Heart left ventricle (tissue), 13 donors: ENCODE measurements around the gene UBE2K.

Source experiments
- CTCF ChIP-seq, 12 donors: fragments of 200-600 bp; sonication (generic) in 4 of 12; IDR thresholded peaks; one replicate each; pipeline versions ENCODE4 v1.5.0 to v1.8.0; 2018 to 2022; ENCODE audit warnings: antibody characterized with exemption in 12 of 12, mild to moderate bottlenecking in 5 of 12
- POLR2A ChIP-seq, 2 donors: fragments of 450-650 bp; IDR thresholded peaks; one replicate each; pipeline ENCODE4 v1.6.1; 2017; ENCODE audit warnings: antibody characterized with exemption in 2 of 2, mild to moderate bottlenecking in 2 of 2, moderate library complexity in 2 of 2
- donor health status: ischemic (EF 13 %, LVEDD 7.1; RV severe dilation, severe dysfunction).
- donor health status: DM: no; HTN: yes; CAD: no.
- donor health status: DM: no; HTN: no; CAD: no.
- donor health status: ischemic (EF 25% LVEDD 6.9; RV normal size, moderate dysfunction).
- donor health status: ischemic (EF 25% LVEDD 5.7; RV mildly dilated, moderate dysfunction).
- donor health status: ischemic (EF 35%, LVEDD 5.7; RV mildly dilated, moderate dysfunction).
- donor health status: nonischemic (EF 11% LVEDD 7.7; RV severe dilation, severe dysfunction).
- donor health status: DM: yes; HTN: yes; CAD: no.
- donor health status: PGD.
- donor health status: ischemic (EF 29% LVEDD 5.4; RV normal size, mild dysfunction).
- donor health status: nonischemic (EF 23%, LVEDD 6.1; RV moderate dilation, normal function).

- TF ChIP-seq CTCF (IDR thresholded peaks at IDR 0.05) (no peak), POLR2A (IDR thresholded peaks at IDR 0.05) (no peak)
Observed at GRCh38 chr4:39657465-39657864, 40.5 kb upstream of the UBE2K start.
